Kidney glomerular epithelial cell (primary cell): ENCODE data around the gene TSPEAR.
"Not testable (repeated sequence)": the region's sequence is repeated elsewhere in the genome, so short reads cannot be mapped to it uniquely, and the experiment has no call there.

Experiments used
- DNase-seq: peaks from one replicate; lab custom pipeline; 2025; lab: John Stamatoyannopoulos, UW

The TSPEAR gene

DNA sequence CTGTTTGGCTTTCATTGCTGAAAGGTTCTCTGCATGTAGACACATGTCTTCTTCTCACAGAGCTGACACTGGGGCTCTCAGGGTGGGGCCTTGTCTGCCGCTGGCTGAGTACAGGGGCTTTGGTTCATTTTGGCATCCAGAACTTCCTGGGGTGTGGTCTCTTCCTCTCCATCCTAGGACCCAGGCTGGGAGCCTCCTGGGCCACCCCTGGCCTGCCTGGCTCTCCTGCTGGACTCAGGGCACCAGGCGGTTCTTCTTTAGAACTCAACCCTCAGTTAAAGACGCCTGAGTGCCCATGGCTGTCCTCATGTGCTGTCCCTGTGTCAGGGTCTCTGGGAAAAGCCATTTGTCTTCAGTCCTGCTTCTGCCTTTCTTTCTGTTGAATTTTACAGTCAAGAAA, 125.5 kb downstream of the TSPEAR start:
- DNase-seq = no peak

GRCh38 chr21:44583800-44584147, 127.6 kb downstream of the TSPEAR start:
- no peak for DNase-seq

- DNase-seq = no peak
Observed at GRCh38 chr21:44583089-44583799, 128.1 kb downstream of the TSPEAR start.

GRCh38 chr21:44582055-44582454, 129.3 kb downstream of the TSPEAR start:
- no peak for DNase-seq

DNA sequence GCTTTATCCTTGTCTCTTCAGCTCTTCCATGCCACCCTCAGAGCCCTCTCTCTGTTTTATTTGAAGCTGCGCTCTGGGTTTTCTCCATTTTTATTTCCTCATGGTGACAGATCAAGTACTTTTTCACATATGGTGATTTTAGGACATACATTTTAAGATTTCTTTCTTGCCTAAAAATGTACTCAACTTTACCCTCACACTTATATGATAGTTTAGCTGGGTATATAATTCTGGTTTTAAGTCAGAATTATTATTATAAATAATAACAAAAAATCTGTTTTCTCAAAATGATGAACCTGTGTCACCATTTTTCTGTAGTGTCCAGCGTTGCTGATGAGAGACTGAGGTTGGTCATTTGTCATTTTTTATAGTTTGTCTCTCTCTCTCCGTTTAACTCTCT, 130.2 kb downstream of the TSPEAR start:
- DNase-seq = no peak

- DNase-seq = not testable (repeated sequence)
Observed at GRCh38 chr21:44580231-44580821, 131.0 kb downstream of the TSPEAR start, which contains the start of gene KRTAP10-5. Gene KRTAP10-5, minus strand, starts transcription at chr21:44580604. Its CDS starts 26 bp downstream, at chr21:44580578.

GRCh38 chr21:44579833-44580144, 131.6 kb downstream of the TSPEAR start:
- no peak for DNase-seq

DNA sequence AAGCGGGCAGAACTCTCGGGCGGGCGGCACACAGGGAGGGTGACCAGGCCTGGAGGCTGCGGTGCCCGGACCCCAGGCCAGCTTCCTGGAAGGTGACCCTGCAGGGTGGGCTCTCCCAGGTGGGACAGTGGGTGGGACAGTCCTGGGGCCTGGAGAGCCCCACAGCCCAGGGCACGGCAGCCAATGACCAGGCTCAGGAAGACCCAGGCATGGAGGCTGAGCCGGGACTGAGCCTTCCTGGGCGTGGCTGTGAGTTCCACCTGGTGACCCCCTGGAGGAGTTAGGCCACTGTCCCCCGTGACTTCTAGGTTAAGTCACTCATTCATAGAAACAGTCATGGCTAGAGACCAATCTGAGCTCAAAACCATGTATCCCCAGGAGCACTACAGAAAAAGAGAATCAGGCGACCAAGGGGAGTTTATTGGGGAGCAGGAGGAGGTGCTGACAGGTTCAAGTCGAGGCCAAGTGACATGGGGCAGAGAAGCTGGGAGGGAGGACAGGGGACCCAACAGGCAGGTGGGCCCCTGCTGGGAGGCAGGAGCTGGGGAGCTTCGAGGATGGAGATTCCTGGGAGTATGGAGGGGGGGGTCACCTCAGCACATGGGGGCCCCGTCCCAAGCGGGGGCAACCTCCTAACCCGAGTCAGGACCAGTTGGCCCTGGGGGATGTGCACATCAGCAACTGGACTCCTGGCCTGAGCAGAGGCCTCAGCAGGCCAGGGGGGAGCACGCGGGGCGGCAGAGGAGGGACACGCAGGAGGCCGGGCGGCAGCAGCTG, 132.1 kb downstream of the TSPEAR start:
- DNase-seq = no peak

- no peak for DNase-seq
Observed at GRCh38 chr21:44578371-44579055, 132.9 kb downstream of the TSPEAR start.

DNA sequence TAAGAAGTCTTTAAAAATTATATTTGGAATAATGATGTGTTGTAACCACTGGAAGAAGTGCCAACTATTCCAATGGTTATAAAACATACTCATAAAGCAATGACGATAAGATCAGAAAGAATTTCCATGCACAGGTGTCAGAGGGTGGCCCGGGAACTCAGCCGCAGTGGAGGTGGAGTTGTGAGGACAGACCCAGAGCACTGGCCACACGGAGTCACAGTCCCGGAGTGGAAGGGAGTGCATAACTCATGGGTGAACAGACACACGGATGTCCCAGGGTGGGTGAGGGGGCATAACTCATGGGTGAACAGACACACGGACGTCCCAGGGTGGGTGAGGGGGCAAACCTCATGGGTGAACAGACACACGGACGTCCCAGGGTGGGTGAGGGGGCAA, 135.3 kb downstream of the TSPEAR start:
- DNase-seq = no peak

DNA sequence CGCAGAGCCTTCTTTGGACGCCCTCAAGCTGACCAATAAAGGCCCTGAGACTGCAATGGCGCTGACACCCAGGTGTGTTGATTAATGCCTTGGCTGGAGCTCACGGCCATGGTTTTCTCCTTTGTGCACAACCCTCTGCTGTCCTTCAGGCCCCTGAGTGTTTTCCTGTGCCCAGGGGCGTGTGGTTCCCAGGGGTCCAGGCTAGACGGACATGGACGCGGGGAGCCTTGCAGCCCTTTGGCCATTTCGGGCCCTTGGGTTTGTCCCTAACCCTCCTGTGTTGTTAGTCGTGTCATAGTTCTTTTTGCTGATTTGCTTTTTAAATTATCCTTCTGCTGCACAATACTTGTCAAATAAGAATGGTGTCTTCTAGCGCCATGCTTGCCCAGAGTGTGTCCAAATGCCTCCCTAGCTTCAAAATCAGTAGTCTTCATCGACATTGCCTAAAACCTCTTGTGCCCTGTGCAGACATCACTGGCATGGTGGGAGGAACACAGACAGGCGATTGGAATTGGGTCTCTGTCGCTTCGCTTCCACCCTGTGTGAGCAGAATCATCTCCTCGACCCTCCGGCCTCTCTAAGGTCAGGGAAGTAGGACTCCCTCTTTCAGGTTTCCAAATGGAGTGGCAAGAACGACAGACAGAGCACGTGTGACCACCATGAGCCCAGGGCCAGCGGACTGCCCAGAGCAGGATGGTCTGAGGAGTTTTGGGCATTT, 135.9 kb downstream of the TSPEAR start:
- no peak for DNase-seq

DNA sequence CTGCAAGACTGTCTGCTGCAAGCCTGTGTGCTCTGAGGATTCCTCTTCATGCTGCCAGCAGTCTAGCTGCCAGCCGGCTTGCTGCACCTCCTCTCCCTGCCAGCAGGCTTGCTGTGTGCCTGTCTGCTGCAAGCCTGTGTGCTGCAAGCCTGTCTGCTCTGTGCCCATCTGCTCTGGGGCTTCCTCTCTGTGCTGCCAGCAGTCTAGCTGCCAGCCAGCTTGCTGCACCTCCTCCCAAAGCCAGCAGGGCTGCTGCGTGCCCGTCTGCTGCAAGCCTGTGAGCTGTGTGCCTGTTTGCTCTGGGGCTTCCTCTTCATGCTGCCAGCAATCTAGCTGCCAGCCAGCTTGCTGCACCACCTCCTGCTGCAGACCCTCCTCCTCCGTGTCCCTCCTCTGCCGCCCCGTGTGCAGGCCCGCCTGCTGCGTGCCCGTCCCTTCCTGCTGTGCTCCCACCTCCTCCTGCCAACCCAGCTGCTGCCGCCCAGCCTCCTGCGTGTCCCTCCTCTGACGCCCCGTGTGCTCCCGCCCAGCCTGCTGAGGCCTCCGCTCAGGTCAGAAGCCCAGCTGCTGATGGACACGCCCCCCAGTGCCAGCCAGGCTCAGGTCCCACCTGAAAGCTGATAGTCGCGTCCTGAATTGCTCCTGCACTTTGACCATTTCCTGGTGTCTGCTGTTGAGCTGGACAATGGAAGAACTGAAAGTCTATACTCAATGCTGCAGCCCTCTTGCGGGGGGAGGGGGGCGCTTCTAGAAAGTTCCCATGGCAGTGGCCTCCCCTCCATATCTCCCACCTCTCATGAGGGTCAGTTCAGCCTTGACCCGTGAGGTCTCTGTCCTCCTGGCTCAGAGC, 136.7 kb downstream of the TSPEAR start:
- no peak for DNase-seq

- DNase-seq = not testable (repeated sequence)
Observed at GRCh38 chr21:44573630-44574456, 137.5 kb downstream of the TSPEAR start, which contains the start of gene KRTAP10-4. Gene KRTAP10-4, plus strand, starts transcription at chr21:44573729. Its CDS starts 30 bp downstream, at chr21:44573759.

- DNase-seq = no peak
Observed at GRCh38 chr21:44572959-44573583, 138.3 kb downstream of the TSPEAR start.

GRCh38 chr21:44571844-44572782, 139.3 kb downstream of the TSPEAR start:
- no peak for DNase-seq

DNA sequence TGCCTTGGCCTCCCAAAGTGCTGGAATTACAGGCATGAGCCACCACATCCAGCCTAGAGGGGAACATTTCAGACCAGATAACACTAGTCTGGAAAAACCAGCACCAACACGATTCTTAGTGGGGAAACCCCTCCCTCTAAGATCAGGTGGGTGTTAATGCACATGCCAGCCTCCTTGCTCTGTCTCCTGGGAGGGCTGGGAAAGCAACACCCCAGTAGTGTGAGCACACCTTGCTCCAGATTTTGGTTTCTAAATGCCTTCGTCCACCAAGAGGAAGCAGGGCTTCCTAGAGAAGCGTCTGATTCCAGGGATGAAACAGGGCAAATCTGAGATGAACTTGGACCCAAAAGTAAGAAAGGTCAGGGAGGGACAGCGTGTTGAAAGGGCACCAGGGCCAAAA, 140.1 kb downstream of the TSPEAR start:
- no peak for DNase-seq

- DNase-seq = no peak
Observed at GRCh38 chr21:44569861-44570517, 141.4 kb downstream of the TSPEAR start.
